Stomach (tissue), 9 donors: ENCODE results near the gene FGF22. TPM values are rescaled to one million over a fixed set of nuclear protein-coding genes. Genes with fewer than 3 reads are reported as not detected.
A peak's percentile ranks its signal among the peaks of the same experiment; 100 is the strongest.
"Not testable (repeated sequence)": the region's sequence is repeated elsewhere in the genome, so short reads cannot be mapped to it uniquely, and the experiment has no call there.

Experiments
- DNase-seq, 2 donors: peaks; one replicate each; pipeline versions ENCODE4 v3.0.0 to v3.0.0-alpha.2; 2013 to 2019
- H3K27ac ChIP-seq, 5 donors: fragments of 200-600 bp in 4 of 5; sonication (generic) in 4 of 5; one replicate each; pipeline ENCODE4 v1.5.1; 2013 to 2019; ENCODE audit warnings: mild to moderate bottlenecking in 1 of 5, moderate library complexity in 1 of 5
- H3K27me3 ChIP-seq, 3 donors: fragments of 200-600 bp; sonication (generic); one replicate each; pipeline ENCODE4 v1.5.1; 2017 to 2019; ENCODE audit warnings: mixed run types in 1 of 3
- H3K36me3 ChIP-seq, 4 donors: fragments of 200-600 bp; sonication (generic); 1 replicate in 3 of 4; 2 replicates in 1 of 4; pipeline ENCODE4 v1.5.1; 2016 to 2019
- H3K4me1 ChIP-seq, 4 donors: fragments of 200-600 bp; sonication (generic); one replicate each; pipeline ENCODE4 v1.5.1; 2016 to 2019
- H3K4me3 ChIP-seq, 4 donors: fragments of 200-600 bp; sonication (generic) in 3 of 4; one replicate each; pipeline ENCODE4 v1.5.1; 2016 to 2019; ENCODE audit warnings: mild to moderate bottlenecking in 1 of 4
- H3K9me3 ChIP-seq, 4 donors: fragments of 200-600 bp; sonication (generic); one replicate each; pipeline ENCODE4 v1.5.1; 2016 to 2019
- EP300 ChIP-seq: sonication (generic); formaldehyde crosslinking; IDR thresholded peaks from one replicate; pipeline ENCODE4 v1.6.1; 2017; ENCODE audit warnings: antibody characterized with exemption
- POLR2A ChIP-seq, 4 donors: fragments of 450-650 bp; IDR thresholded peaks; one replicate each; pipeline ENCODE4 v1.6.1; 2016; ENCODE audit warnings: antibody characterized with exemption in 4 of 4, control low read depth in 2 of 4, mild to moderate bottlenecking in 1 of 4, moderate library complexity in 1 of 4
- POLR2AphosphoS5 ChIP-seq, 3 donors: sonication (generic); formaldehyde crosslinking; IDR thresholded peaks; one replicate each; pipeline ENCODE4 v1.6.1; 2016; ENCODE audit warnings: antibody characterized with exemption in 3 of 3
- WGBS, 5 donors: extraction: QIAGEN DNeasy Blood & Tissue Kit in 3 of 5; methylation state at CpG; one replicate each; pipeline versions ENCODE4 v1.1.5 to v1.1.7; 2013 to 2018; 5-methylcytosine and 5-hydroxymethylcytosine counted together
- intact Hi-C: fragments of 100-400 bp; cut with DNase I; formaldehyde crosslinking; loops from one replicate; pipeline ENCODE4 v1.15.1; 2023; ENCODE audit warnings: low total_unique reads
- polyA plus RNA-seq, 3 donors: library from polyadenylated mRNA; stranded (reverse); fragments of 200-250 nt; gene quantifications; one replicate each; pipeline ENCODE4 v1.2.3, GENCODE V29; 2013
- total RNA-seq, 5 donors: library from RNA; depleted of rRNA; stranded (reverse); fragments of >200 nt; gene quantifications; one replicate each; pipeline versions ENCODE4 v1.1.0 to v1.2.3, GENCODE V29; 2014 to 2016
- TF ChIP-seq, protein P1 (sequence below), 7 experiments: fragments of 450-650 bp in 4 of 7; fragments of 200-600 bp in 3 of 7; sonication (generic) in 3 of 7; IDR thresholded peaks; one replicate each; pipeline ENCODE4 v1.5.1; 2016 to 2019; ENCODE audit warnings: antibody characterized with exemption in 7 of 7, control low read depth in 2 of 7, mild to moderate bottlenecking in 1 of 7
- donor health status: healthy with polysubstance abuse.
- donor health status: Bipolar disorder and iron deficiency.
- donor health status: healthy.

The FGF22 gene
- total and polyA plus RNA-seq, 8 donors: 0.37 to 0.76 (median 0.46) TPM; not detected in 4

DNA sequence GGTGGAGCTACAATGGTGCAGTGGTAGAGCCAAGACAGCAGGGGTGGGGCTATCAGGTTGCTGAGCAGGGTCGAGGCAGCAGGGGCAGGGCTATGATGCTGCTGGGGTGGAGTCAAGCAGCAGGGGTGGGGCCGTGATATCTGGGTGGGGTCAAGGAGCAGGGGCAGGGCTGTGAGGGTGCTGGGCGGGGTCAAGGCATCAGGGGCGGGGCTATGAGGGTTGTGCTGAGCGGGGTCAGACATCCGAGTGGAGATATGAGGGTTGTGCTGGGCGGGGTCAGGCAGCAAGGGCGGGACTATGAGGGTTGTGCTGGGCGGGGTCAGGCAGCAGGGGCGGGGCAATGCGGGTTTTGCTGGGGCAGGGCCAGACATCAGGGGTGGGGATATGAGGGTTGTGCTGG is 35.3 kb upstream of the FGF22 start:
- Histone ChIP-seq H3K4me3 (no peak overlapping the region), H3K4me1 (peaks cover 0 to 10% (median 7%) of the 10 kb centered on the region in 4 donors), H3K27ac (no peak overlapping the region), H3K36me3 (no peaks in the 10 kb centered on the region), H3K27me3 (peaks cover 0 to 21% (median 0%) of the 10 kb centered on the region in 3 donors), H3K9me3 (no peaks in the 10 kb centered on the region)
- 69 to 85% (median 72%) methylated on average over 10 to 11 of the region's 11 CpGs for WGBS, 5 donors
- TF ChIP-seq POLR2AphosphoS5 (IDR thresholded peaks at IDR 0.05) (no peak), EP300 (no peak), POLR2A (IDR thresholded peaks at IDR 0.05) (no peak)
- TF ChIP-seq, protein P1, sequence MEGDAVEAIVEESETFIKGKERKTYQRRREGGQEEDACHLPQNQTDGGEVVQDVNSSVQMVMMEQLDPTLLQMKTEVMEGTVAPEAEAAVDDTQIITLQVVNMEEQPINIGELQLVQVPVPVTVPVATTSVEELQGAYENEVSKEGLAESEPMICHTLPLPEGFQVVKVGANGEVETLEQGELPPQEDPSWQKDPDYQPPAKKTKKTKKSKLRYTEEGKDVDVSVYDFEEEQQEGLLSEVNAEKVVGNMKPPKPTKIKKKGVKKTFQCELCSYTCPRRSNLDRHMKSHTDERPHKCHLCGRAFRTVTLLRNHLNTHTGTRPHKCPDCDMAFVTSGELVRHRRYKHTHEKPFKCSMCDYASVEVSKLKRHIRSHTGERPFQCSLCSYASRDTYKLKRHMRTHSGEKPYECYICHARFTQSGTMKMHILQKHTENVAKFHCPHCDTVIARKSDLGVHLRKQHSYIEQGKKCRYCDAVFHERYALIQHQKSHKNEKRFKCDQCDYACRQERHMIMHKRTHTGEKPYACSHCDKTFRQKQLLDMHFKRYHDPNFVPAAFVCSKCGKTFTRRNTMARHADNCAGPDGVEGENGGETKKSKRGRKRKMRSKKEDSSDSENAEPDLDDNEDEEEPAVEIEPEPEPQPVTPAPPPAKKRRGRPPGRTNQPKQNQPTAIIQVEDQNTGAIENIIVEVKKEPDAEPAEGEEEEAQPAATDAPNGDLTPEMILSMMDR (IDR thresholded peaks at IDR 0.05): no peak
- no peak for DNase-seq
- intact Hi-C loops: no loop called here

DNA sequence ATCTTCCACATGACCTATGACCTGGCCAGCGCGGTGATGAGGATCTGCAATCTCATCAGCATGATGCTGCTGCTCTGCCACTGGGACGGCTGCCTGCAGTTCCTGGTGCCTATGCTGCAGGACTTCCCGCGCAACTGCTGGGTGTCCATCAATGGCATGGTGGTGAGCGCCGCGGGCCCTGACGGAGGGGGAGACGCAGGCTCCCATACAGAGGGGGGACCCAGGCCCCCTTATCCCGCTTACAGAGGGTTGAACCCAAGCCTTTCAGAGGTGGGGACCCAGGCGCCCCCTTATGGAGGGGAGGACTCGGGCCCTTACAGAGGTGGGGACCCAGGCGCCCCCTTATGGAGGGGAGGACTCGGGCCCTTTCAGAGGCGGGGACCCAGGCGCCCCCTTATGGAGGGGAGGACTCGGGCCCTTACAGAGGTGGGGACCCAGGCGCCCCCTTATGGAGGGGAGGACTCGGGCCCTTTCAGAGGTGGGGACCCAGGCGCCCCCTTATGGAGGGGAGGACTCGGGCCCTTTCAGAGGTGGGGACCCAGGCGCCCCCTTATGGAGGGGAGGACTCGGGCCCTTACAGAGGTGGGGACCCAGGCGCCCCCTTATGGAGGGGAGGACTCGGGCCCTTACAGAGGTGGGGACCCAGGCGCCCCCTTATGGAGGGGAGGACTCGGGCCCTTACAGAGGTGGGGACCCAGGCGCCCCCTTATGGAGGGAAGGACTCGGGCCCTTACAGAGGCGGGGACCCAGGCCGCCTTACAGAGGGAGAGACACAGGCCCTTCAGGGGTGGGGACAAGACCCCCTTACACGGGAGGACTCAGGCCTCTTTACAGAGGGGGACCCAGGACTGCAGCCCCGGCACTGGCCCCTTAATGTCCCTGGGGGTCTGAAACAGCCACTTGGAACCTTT is 34.4 kb upstream of the FGF22 start:
- 72 to 97% (median 81%) methylated on average over 6 to 30 of the region's 34 CpGs for WGBS, 5 donors
- H3K4me3 ChIP-seq, H3K9me3 ChIP-seq, DNase-seq, H3K36me3 ChIP-seq, intact Hi-C loops, H3K27ac ChIP-seq: not testable (repeated sequence)
- H3K4me1 ChIP-seq: peaks cover 5 to 19% (median 14%) of the 10 kb centered on the region in 4 donors
- peaks cover 0 to 31% (median 0%) of the 10 kb centered on the region in 3 donors for H3K27me3 ChIP-seq

DNA sequence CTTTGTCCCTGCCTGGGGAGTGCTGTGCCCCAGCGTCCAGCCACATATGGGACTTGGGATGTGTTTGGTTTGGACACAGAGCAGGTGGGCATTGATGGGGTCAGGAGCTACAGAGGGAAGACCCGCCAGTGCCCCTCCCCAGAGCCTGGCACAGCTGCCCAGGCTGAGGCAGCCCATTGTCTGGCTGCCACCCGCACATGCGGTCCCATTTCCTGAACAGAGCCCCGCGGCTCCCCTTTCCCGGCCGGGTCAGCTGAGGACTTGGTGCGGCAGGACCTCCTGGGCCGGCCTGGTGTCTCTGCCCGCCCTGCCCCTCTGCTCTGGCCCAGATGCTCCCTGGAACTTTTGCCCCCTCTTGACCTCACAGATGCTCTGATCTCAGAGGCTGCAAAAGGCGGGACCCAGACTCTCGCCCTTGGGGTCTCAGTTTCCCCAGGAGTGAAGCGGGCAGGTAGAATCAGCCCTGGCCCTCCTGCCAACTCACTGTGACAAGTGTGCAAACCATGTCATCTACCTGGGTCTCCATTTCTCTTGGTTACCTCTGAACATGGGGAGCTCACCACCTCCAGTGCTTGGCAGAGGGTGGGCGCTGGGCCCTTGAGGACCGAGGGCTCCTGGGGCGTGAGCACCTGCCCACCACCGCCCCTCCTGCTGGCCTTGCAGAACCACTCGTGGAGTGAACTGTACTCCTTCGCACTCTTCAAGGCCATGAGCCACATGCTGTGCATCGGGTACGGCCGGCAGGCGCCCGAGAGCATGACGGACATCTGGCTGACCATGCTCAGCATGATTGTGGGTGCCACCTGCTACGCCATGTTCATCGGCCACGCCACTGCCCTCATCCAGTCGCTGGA is 32.2 kb upstream of the FGF22 start:
- peaks cover 10 to 32% (median 26%) of the 10 kb centered on the region in 4 donors for H3K4me1 ChIP-seq
- H3K27me3 ChIP-seq: peaks cover 0 to 48% (median 5%) of the 10 kb centered on the region in 3 donors
- TF ChIP-seq EP300: no peak
- TF ChIP-seq, protein P1 (IDR thresholded peaks at IDR 0.05): no peak
- TF ChIP-seq POLR2AphosphoS5 (IDR thresholded peaks at IDR 0.05): no peak
- no peak for TF ChIP-seq POLR2A (IDR thresholded peaks at IDR 0.05)
- intact Hi-C loops: no loop called here
- no peak overlapping the region for H3K27ac ChIP-seq
- no peaks in the 10 kb centered on the region for H3K36me3 ChIP-seq
- H3K9me3 ChIP-seq: no peaks in the 10 kb centered on the region
- H3K4me3 ChIP-seq: no peak overlapping the region
- WGBS, 5 donors: 83 to 89% (median 88%) methylated on average over 9 to 30 of the region's 30 CpGs
- no peak for DNase-seq

DNA sequence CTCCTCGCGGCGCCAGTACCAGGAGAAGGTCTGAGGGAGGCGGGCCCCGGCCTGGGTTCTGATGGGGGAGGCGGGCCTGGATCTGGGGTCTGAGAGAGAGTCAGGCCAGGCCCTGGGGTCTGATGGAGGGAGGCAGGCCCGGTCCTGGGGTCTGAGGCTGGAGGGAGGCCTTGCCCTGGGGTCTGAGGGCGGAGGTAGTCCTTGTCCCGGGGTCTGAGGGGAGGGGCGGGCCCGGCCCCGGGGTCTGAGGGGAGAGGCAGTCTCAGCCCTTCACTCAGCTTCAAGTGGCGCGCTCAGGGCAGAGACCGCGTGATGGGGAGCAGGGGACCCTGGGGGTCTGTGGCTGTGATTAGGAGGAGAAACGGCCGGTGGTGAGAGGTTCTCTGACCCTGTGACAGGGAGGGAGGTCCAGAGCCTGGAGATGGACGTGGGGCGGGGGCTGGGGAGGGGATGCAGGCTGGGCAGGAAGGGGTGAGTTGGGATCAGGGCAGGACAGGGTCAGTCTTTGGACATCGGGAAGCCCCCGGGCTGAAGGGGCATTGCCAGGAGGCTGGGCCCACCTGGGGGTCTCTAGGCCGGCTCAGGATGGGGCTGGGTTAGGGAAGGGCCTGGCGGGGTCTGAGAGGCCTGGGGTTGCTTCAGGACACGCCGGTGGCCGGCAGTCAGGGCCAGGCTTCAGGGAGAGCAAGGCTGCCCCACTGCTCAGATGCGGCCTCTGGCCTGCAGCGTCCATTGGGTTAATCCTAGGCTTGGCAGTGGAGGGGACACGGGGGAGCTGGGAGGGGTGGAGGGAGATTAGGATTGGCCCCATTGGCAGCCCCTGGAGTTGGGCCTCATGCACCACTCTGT is 31.3 kb upstream of the FGF22 start:
- Histone ChIP-seq H3K36me3 (no peaks in the 10 kb centered on the region), H3K4me3 (no peak overlapping the region), H3K27ac (no peak overlapping the region), H3K9me3 (no peaks in the 10 kb centered on the region), H3K4me1 (peaks cover 10 to 32% (median 26%) of the 10 kb centered on the region in 4 donors), H3K27me3 (peaks cover 0 to 48% (median 5%) of the 10 kb centered on the region in 3 donors)
- TF ChIP-seq POLR2AphosphoS5 (IDR thresholded peaks at IDR 0.05): no peak
- intact Hi-C loops: no loop called here
- WGBS, 5 donors: 69 to 81% (median 71%) methylated on average over 24 to 30 of the region's 30 CpGs
- DNase-seq: no peak

DNA sequence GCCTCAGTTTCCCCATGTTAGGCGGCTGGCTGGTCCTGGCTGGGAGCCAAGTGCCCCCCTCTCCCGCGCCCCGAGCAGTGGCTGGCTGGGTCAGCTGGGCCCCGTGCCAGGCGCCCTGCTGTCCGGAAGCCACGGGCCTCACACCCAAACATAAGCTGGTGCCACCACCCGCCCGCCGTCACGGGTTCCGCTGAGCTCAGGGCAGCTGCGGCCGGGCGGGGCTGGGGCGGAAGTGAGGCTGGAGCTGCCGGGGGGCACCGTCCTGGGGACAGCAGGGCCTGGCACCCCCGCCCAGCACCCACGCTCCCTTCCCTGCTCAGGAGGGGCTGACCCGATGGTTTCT is 30.7 kb upstream of the FGF22 start:
- TF ChIP-seq POLR2AphosphoS5 (IDR thresholded peaks at IDR 0.05): no peak
- TF ChIP-seq EP300: no peak
- TF ChIP-seq, protein P1 (IDR thresholded peaks at IDR 0.05): no peak
- Histone ChIP-seq H3K27me3 (peaks cover 0 to 52% (median 5%) of the 10 kb centered on the region in 3 donors), H3K36me3 (no peaks in the 10 kb centered on the region), H3K9me3 (no peaks in the 10 kb centered on the region), H3K27ac (peak overlapping the region in 1 of 5 donors; percentile 39), H3K4me3 (no peak overlapping the region), H3K4me1 (peaks cover 10 to 32% (median 26%) of the 10 kb centered on the region in 4 donors)
- 0 to 50% (median 32%) methylated on average over 1 to 22 of the region's 22 CpGs for WGBS, 5 donors
- intact Hi-C loops: no loop called here
- DNase-seq: peak; percentile 65 to 73
